ENCODE results near the gene GJD4. TPM values are rescaled to one million over a fixed set of nuclear protein-coding genes. Genes with fewer than 3 reads are reported as not detected.

Gene GJD4, protein sequence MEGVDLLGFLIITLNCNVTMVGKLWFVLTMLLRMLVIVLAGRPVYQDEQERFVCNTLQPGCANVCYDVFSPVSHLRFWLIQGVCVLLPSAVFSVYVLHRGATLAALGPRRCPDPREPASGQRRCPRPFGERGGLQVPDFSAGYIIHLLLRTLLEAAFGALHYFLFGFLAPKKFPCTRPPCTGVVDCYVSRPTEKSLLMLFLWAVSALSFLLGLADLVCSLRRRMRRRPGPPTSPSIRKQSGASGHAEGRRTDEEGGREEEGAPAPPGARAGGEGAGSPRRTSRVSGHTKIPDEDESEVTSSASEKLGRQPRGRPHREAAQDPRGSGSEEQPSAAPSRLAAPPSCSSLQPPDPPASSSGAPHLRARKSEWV
- total RNA-seq = not detected in 3 replicates

DNA sequence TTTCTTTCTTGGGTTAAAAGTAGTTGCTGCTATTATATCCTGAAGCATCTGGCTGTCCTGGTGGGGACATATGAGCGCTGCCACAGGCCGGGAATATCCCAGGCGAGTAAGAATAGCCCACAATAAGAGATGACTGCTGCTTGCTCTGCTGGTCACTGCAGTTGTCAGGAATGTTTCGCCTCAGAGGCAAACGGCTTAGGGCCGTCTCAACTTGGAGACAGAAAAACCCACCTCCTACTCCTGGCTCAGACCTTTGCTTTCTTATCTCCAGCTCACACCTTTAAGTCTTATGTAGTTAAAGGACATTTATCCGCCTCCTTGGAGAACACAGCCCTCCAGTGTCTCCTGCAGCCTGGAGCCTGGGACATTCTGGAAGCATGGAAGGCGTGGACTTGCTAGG is at the start of gene GJD4:
TSS of gene GJD4 (plus strand) at position 151 of the 400 bp plus-strand sequence. CDS start at position 378, 227 bp downstream.
- Mint-ChIP-seq H3K36me3 (no peaks in the 10 kb centered on the region), H3K27me3 (ENCODE audit: low read depth) (peaks cover 35% of the 10 kb centered on the region), H3K4me3 (no peak within 1 kb of the TSS), H3K4me1 (no peaks in the 10 kb centered on the region), H3K9me3 (peaks cover 13% of the 10 kb centered on the region), H3K27ac (no peak within 1 kb of the TSS)
- TF ChIP-seq, protein P1, sequence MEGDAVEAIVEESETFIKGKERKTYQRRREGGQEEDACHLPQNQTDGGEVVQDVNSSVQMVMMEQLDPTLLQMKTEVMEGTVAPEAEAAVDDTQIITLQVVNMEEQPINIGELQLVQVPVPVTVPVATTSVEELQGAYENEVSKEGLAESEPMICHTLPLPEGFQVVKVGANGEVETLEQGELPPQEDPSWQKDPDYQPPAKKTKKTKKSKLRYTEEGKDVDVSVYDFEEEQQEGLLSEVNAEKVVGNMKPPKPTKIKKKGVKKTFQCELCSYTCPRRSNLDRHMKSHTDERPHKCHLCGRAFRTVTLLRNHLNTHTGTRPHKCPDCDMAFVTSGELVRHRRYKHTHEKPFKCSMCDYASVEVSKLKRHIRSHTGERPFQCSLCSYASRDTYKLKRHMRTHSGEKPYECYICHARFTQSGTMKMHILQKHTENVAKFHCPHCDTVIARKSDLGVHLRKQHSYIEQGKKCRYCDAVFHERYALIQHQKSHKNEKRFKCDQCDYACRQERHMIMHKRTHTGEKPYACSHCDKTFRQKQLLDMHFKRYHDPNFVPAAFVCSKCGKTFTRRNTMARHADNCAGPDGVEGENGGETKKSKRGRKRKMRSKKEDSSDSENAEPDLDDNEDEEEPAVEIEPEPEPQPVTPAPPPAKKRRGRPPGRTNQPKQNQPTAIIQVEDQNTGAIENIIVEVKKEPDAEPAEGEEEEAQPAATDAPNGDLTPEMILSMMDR (IDR thresholded peaks at IDR 0.05; ENCODE audit: unreplicated experiment) = no peak
- DNase-seq (ENCODE audit: low spot score in 2 of 2, unreplicated experiment in 2 of 2) = no peak

DNA sequence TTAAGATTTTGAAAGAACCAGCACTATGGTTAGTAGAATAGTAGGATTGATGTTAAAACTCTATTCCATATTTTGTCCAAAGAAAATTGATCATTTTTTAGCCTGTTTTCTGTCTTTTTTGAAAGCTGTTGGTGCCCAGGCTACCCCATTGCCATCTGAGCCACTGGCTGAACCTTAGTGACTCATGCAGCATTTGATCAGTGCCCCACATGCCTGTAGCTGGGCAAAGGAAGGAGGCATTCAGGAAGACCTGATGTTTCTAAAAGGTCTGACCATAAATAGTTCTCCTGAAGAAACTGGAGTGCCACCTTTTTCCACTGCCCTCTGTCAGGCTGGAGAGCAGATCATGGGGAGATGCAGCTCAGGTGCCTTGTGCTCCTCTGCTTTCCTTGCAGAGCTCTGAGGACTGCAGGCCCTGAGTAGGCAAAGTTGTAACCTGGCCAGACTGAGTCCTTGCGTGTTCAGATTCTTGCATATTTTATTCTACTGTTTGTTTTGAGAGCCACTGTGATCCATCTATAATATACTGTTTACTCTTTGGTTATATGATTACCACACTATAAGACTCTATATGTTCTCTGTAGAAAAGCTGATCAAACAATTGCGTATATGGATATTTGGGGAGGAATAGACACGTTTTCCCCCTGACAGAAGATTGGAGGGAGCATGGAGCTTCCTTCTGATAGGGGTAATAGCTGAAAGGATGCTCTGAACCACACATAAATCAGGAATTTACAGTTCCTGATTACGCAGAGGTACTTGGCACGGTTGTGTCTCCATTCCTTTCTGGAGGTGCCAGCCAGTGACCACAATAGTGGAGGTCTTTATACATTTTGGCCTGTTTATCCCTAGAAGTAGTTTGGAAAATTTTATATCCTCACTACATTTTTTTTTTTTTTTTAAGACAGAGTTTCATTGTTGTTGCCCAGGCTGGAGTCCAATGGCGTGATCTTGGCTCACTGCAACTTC is 48.9 kb upstream of the GJD4 start:
- H3K36me3 Mint-ChIP-seq = peaks cover 14% of the 10 kb centered on the region
- H3K9me3 Mint-ChIP-seq = no peaks in the 10 kb centered on the region
- H3K27me3 Mint-ChIP-seq (ENCODE audit: low read depth) = no peaks in the 10 kb centered on the region
- no peaks in the 10 kb centered on the region for H3K4me1 Mint-ChIP-seq
- TF ChIP-seq, protein P1 (IDR thresholded peaks at IDR 0.05; ENCODE audit: unreplicated experiment) = no peak
- DNase-seq (ENCODE audit: low spot score in 2 of 2, unreplicated experiment in 2 of 2) = no peak
- H3K4me3 Mint-ChIP-seq = no peak overlapping the region
- no peak overlapping the region for H3K27ac Mint-ChIP-seq

DNA sequence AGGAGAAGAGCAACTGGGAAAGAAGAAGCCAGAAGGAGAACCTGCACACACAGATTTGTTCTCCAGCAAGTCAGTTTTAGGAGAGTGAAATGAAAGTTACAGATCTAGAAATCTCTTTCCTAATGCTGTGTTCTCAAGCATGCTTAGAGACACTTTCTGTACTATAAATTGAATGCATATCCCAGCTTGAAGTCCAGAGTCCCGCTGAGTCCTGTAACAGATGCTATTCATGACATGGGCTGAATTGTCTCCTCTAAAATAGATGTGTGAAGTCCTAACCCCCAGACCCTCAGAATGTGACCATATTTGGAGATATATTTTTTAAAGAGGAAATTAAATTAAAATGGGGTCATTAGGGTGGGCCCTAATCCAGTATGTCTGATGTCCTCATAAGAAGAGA is 46.9 kb upstream of the GJD4 start:
- H3K27me3 Mint-ChIP-seq (ENCODE audit: low read depth) = no peaks in the 10 kb centered on the region
- H3K27ac Mint-ChIP-seq = no peak overlapping the region
- H3K4me1 Mint-ChIP-seq = no peaks in the 10 kb centered on the region
- H3K4me3 Mint-ChIP-seq = no peak overlapping the region
- peaks cover 9% of the 10 kb centered on the region for H3K36me3 Mint-ChIP-seq
- no peak for DNase-seq (ENCODE audit: low spot score in 2 of 2, unreplicated experiment in 2 of 2)
- no peaks in the 10 kb centered on the region for H3K9me3 Mint-ChIP-seq
- TF ChIP-seq, protein P1 (IDR thresholded peaks at IDR 0.05; ENCODE audit: unreplicated experiment) = no peak

DNA sequence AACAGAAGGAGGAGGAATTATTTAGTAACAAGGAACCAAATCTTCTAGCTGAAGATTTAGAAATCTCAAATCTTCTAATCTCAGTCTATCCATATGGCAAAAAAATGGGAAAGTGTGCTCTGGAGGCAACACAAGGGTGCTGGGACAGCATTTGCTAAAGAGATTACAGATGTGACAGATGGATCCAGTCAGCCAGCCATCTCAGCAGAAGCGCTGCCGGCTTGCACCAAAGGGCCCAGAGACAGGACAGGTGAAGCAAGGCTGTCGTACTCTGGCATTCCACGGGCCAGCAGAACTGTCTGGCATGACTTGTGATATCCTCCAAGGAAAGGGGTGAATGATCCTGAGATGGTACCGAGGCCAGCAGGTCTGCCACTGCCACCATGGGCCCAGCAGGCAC is 45.7 kb upstream of the GJD4 start:
- TF ChIP-seq, protein P1 (IDR thresholded peaks at IDR 0.05; ENCODE audit: unreplicated experiment) = no peak
- H3K27ac Mint-ChIP-seq = no peak overlapping the region
- no peaks in the 10 kb centered on the region for H3K9me3 Mint-ChIP-seq
- DNase-seq (ENCODE audit: low spot score in 2 of 2, unreplicated experiment in 2 of 2) = no peak
- no peaks in the 10 kb centered on the region for H3K27me3 Mint-ChIP-seq (ENCODE audit: low read depth)
- peaks cover 9% of the 10 kb centered on the region for H3K36me3 Mint-ChIP-seq
- no peaks in the 10 kb centered on the region for H3K4me1 Mint-ChIP-seq
- no peak overlapping the region for H3K4me3 Mint-ChIP-seq

DNA sequence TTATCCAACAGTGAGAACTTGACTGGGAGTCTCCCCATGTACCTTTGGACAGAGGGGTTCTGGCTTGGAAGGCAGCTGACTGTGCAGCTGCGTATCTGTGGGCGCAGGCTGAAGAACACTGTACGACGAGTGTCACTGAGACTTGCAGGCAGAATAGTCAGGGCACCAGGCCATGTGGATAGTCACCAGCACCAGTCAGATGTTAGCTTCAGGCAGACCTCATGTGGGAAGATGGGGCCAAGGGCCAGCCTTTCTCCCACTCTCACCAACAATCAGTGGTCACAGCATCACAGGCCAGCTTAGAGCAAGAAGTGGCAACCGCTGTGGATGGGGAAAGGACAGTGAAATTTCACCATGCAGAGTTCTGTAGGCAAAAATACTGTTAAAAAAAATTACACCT is 43.4 kb upstream of the GJD4 start:
- Mint-ChIP-seq H3K4me3 (no peak overlapping the region), H3K9me3 (no peaks in the 10 kb centered on the region), H3K27ac (no peak overlapping the region), H3K36me3 (peaks cover 18% of the 10 kb centered on the region), H3K4me1 (no peaks in the 10 kb centered on the region), H3K27me3 (ENCODE audit: low read depth) (no peaks in the 10 kb centered on the region)
- DNase-seq (ENCODE audit: low spot score in 2 of 2, unreplicated experiment in 2 of 2) = no peak
- TF ChIP-seq, protein P1 (IDR thresholded peaks at IDR 0.05; ENCODE audit: unreplicated experiment) = no peak

All from mesothelial cell of epicardium (in vitro differentiated cells).